Islet of Langerhans (tissue), 1 donor: ENCODE measurements around the gene VAV3.
"Not testable (repeated sequence)": the region's sequence is repeated elsewhere in the genome, so short reads cannot be mapped to it uniquely, and the experiment has no call there.

Experiments used
- FAIRE-seq: peaks from one replicate; lab custom pipeline; 2011; peaks lifted over from hg19 to GRCh38; lab: Jason Lieb, UNC

VAV3 gene, protein sequence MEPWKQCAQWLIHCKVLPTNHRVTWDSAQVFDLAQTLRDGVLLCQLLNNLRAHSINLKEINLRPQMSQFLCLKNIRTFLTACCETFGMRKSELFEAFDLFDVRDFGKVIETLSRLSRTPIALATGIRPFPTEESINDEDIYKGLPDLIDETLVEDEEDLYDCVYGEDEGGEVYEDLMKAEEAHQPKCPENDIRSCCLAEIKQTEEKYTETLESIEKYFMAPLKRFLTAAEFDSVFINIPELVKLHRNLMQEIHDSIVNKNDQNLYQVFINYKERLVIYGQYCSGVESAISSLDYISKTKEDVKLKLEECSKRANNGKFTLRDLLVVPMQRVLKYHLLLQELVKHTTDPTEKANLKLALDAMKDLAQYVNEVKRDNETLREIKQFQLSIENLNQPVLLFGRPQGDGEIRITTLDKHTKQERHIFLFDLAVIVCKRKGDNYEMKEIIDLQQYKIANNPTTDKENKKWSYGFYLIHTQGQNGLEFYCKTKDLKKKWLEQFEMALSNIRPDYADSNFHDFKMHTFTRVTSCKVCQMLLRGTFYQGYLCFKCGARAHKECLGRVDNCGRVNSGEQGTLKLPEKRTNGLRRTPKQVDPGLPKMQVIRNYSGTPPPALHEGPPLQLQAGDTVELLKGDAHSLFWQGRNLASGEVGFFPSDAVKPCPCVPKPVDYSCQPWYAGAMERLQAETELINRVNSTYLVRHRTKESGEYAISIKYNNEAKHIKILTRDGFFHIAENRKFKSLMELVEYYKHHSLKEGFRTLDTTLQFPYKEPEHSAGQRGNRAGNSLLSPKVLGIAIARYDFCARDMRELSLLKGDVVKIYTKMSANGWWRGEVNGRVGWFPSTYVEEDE

DNA sequence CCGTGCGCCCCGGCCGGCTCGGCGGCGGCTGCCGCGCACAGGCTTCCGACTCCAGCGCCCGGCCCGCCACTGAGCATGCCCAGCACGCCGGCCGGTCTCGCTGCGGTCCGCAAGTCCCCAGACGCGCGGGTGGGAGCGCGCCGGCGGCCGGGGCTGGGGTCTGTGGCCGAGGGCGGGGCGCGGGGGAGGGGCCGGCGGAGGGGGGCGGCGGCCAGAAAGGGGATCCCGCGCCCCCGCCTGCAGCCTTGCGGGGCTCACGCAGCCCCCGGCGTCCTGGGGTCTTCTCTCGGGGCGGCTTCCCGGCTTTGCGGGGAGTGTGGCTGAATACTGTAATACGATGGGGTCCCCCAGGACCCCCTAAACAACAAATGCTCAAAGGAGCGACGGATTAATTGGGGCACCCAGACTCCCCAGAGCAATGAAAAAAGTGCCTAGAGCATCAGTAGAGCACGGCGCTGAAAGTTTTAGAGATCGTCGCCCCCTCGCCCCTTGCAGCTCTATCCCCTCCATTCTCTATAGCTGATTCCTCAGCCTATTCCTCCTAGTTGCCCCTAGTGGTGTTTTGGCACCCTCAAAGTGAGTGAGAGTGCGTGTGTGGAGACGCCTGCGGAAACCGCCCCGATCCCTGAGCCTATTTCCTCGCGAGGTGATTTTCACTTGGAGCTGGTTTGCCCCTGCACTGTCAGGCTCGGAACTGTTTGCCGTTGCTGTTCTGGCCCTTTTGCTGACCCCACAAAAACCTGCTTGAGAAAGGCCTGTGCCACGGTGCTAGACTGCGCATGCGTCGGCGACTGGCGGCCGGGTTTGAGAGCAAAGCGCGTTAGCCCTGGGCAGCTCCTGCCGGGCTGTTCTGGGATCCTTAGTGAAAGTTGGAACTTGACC, at the start of gene VAV3:
Gene VAV3 (minus strand): TSS at position 71 of the 882 bp plus-strand sequence. CDS start 311 bp downstream, outside the sequence.
- no peak for FAIRE-seq

DNA sequence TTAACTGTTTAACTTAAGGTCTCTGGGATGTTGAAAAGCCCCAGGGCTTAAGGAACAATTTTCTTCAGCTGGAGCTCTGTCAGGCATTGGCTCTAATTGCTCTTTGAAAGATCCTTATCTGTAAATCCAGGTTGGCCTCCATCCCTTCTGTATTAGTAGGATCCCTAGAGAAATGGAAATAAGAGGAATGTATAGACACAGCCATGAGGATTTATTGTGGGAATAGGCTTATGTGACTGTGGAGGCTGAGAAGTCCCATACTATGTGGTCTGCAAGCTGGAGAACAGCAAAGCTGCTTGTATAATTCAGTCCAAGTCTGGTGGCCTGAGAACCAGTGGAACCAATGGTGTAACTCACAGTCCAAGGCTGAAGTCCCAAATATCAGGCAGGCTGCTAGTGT, 47.6 kb upstream of the VAV3 start:
- no peak for FAIRE-seq

DNA sequence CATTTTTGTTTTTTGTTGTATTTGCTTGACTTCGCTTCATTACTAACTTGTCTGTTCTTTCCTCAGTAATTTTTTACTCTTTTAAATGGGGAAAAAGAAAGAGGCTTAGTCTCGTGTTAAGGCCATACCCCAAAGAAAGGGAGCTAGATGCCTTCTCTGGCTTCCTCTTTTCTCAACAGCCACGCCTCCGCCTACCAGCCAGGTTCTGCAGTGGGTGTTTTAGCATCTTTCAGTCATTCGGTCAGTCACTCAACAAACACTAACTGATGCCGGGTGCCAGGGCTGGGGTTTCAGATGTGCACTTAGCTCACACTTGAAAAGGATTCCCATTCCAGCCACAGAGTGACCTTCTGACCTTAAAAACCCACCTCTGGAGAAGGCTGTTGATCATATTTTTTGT, 46.3 kb upstream of the VAV3 start:
- no peak for FAIRE-seq

DNA sequence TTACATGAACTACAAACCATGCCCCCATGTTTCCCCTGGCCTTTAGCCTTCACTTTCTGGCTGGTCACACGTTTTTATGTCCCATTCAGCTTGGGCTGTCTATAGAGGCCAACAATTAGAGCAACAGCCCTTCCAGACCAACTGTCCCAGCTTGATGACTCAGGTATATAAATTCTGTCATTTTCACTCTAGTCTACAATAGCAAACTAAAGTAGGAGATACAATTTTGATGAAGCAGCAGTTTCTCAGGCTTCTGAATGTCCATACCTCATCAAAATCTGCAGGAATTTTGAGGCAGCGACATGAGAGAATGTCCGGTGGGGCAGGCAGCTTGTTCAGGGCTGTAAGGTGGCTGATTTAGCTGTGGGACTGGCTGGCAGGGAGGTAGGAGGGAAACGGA, 45.6 kb upstream of the VAV3 start:
- no peak for FAIRE-seq

DNA sequence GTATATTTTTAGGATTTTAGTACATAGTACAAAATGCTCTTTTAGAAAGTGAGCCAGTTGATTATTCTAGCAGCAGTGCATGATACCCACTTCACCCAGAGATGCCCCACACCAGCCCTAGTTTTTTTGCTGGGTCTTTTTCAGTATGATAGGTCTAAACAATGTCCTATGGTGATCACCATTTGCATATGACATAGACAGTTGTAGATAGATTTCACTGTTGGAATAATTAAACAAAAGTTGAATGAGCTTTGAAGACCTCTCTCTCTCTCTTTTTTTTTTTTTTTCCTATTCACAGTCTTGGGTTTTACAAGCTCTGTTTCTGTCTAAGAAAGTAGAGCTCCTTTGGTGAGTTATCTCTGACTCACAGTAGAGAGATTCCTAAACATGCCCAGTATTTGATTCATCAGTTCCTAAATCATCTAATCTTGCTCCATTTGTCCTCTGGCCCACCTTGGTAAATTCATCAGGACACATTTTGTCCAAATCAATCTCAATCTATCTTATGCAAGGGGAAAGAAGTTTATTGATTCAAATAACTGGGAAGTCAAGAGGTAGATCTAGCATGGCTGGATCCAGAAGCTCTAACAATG, 44.7 kb upstream of the VAV3 start:
- no peak for FAIRE-seq

DNA sequence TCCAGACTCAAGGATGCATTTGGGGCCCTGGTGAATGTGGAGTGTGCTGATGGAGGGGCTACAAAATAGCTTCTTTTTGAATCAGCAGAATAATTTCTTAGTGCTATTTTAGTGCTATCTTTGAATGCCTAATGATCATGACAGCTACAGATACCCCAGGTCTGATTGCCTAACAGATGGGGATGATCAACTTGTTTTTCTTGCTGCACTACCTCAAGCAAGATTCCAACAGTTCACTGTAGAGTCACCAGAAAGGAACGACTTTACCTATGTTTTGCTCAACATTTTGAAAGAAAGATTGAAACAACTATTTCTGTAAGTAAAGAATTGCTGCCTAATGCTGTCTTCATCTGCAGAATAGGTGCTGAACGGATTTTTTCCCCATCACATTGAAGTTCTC, 42.6 kb upstream of the VAV3 start:
- FAIRE-seq: no peak

DNA sequence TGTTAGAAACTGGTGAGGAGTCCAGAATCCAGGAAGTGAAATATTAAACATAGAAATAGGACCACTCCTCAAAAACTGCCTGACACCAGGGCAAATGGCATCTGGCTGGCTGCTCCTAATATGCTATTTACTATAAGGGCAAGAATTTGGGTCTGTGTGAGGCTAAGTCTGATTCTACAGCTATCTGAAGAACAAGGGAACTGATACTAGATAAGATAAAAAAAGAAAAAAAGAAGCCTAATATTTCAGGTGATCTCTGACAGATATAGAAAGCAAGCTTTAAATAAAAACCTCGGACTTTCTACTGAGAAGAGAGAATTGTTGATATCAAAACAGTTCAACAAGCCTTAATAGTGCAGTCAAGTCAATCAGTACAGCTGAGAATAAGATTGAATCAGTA, 42.1 kb upstream of the VAV3 start:
- FAIRE-seq: no peak

DNA sequence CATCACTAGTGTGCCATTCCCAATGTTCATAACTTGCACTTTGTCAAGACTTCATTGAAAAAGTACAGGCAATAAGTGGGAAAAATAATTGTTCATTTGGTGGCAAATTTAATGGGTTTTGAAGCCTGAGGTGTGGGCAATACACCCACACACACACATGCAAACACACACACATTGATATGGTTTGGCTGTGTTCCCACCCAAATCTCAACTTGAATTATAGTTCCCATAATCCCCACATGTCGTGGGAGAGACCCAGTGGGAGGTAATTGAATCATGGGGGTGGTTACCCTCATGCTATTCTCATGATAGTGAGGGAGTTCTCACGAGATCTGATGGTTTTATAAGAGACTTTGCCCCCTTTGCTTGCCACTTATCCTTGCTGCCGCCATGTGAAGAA, 39.9 kb upstream of the VAV3 start:
- not testable (repeated sequence) for FAIRE-seq

DNA sequence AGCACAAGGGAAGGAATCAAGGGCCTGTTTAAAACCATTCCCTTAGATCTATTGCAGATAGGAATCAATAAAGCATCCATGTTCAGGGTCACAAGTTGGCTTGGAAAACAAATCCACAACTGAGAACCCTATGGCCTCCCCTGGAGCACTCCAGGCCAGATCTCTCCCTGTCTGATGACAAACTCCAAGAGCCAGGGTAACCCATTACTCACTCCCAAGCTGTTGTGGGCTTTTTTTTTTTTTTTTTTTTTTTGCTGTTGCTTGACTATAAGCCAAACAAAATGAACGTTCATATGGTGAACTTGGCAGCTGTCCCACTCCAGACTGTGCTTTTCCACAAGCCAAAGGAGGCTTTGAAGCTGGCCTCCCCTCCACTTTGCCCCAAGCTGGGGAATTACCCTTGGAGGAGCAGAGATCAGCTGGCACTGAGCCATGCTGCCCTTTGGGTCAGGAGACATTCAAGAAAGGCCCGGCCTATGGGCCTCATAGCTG, 35.7 kb upstream of the VAV3 start:
- FAIRE-seq: no peak

DNA sequence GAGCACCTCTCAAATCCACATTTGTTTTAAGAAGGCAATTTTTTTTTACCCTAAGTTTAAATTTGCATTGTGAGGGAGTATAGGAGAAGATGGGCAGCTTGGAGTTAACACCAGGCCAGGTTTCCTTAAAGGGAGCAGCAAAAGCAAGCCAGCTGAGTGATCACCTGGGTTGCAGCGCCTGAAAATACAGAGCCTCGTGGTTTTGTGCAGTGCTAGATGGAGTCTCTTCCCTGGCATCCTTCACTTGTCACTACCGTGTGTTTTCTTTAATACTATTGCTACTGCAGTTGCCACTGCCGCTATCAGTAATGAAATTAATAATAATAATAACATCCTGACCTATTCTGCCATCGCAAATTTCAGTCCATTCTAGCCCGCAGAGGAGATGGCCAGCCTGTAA, 35.2 kb upstream of the VAV3 start:
- FAIRE-seq: no peak

DNA sequence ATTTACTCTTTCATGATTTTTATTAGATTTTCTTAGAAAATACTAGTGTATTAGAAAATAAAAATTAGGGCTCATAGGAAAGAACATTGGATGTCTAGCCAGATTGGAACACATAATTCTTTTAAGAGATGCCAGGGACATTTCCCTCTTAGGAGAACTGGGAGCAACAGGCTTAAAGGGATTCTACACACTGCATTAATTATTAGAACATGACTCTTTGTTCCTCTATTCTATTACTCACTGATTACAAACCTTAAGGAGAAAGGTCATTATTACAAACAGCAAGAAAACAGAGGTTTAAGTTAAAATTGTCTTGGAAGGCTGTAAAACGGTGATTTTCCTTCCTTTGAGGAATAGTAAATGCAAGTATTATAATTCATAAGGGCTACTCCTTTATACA, 32.9 kb upstream of the VAV3 start:
- no peak for FAIRE-seq

DNA sequence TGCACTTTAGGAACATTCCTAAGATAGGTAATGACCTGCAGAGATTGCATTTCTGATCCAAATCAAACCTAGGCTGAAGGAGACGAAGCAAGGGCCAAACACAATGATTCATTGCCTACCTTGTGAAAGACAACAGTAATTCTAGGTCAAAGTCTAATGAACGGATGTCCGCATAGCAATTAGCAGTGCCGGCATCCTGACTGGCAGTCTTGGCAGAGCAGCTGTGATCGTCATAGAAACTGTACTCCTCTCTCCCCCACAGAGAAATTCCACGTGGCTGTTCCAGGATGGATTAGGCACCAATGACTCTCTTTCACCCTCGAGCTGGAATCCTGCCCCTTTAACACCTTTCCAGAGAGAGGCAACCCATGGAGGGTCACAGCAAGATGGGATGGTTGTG, 28.9 kb upstream of the VAV3 start:
- FAIRE-seq: no peak

DNA sequence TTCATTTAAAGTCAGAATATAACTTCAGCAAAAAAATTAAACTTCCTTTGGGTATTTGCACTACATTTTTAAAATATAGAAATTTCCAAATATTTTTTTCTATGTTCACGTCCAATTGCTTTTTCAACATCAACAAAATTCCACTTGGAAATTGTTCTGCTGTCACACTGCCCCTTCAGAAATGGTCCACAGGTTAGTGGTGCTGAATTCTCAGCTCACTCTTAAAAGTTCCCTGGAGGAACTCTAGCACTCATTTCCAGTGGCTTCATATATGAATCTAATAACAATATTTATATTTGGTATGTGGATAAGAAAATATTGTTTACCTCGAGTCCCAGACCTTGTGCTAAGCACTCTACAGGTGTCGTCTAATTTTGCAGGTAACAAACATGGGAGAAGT, 27.4 kb upstream of the VAV3 start:
- no peak for FAIRE-seq

DNA sequence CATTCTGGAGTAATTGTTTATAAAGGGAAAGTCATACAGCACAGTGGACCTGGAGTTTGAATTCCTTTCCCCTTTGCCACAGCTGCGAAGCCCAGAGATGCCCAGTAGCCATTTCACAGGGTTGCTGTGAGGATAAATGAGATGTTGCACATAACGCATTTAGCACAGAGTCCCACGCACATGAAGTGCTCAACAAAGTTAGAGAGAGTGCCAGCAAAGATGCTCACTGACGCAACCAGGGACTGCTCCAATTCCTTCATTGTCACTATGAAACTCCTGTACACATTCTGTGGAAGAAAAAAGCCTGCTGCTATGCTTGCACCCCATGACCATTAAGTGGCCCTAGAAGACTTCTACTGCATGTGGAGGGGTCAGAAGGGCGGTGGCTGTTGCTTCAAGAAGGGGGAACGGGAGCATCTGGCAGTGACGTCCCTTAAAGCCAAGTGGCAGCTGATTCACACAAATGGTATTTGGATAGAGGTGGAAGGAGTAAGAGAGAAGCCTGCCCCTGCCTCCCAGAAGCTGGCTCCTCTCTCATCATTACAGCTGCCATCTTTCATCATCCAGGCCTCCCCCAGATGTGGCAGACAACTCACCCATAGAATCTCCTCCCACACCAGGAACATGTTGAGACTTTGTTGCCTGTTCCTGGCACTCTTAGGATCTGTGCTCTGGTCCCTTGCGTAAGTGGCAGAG, 26.5 kb upstream of the VAV3 start:
- no peak for FAIRE-seq

DNA sequence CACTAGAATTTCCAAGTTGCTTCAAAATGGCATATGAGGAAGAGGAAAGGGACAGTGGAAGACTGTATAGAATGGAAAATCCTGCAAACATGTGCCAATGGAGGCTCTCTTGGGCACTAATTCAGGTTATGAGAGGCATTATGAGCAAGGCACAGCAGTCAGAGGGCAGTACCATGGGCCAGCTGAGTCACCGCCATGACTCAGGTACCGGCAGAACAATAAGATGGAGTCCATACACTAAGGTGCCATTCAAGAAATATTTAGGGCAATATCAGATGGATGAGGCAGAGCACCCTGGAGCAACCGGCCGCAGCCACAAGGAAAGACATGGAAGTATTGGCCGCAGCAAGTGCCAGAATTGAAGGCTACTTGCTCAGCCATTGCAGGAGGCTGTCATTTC, 25.6 kb upstream of the VAV3 start:
- FAIRE-seq: no peak

DNA sequence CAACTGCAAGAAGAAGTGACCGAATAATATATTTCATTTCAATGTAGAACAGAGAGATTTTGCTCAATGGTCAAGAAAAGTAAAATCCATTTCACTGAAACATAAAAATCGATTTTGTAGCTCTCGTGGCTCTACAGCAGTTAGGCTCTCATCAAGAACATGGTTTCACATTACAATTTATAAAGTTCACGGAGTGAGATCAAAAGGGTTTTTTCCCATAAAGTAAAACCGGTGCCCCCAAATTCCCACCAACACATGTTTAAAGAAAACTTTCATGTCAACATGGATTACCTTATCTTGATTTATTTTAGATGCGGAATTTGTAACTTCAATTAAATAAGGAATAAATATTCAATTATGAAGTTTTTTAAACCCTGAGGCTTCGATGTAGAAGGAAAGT, 16.3 kb upstream of the VAV3 start:
- no peak for FAIRE-seq

DNA sequence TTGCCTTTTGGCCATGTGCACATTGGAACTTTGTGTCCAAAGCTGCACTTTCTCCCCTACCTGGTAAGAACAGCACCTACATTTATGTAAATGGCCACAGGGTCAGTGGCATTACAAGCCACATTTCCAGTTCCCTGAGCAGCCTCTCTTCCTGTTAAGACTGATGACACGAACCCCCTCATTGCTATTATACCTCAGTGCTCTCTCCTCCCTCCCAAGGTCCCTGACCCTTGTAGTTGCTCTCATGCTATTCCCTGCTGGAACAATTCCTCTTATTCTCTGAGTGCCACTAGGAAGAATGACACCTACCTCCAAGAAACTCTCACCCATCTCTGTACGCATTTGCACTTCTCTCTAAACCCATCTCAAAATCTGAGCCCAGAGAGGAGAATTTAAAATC, 14.9 kb upstream of the VAV3 start:
- FAIRE-seq: no peak

DNA sequence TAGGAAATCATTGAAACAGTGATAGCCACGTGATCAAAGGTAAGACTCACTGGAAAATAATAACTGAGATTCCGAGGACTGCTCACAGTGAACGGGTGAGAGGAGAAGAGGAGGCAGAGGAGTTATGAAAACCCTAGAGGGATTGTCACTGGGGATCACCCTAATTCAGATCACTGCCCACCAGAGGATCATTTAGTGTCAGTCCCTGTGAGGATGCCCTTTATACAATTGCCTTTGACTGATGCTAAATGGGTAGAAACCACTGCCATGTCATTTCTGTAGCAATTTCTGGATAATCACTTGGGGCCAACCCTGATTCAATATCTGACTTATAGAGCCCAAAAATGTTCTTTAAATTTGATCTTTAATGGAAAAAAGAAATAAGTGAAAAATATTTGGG, 14.1 kb upstream of the VAV3 start:
- no peak for FAIRE-seq

DNA sequence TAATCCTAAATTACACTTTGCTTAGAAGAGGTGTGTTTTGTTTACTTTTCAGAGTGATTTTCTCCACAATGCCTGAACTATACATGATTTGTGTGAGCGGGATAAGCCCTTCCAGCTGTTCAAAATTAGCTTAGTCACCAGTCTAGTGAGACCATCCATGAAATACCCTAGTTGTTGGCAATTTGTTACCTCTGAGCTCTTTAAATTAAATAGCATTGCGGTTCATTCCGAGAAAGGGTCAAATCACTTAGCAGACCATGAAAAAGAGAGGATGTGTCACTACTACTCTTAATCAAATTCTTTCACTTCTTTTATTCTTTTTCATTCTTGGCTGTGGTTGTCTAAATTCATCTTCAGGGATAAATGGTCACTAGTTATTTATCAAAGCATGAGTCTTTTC, 11.9 kb upstream of the VAV3 start:
- no peak for FAIRE-seq

DNA sequence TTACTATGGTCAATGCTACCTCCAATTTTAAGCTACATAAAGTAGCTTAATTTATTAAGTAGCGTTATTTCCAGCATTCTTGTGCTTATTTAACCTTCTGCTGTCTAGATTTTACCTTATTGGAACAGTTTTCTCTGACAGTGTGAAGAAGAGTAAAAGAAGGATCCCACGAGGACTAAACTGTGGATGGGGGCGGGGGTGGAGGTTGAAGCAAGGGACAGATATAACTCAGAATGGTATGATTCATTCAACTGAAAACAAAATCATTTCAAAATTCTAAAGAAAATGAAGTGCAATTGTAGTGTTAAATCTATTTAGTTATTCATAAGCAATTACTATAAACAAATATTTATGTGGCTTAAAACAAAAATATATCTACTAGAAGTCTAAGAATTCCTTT, 11.5 kb upstream of the VAV3 start:
- no peak for FAIRE-seq

DNA sequence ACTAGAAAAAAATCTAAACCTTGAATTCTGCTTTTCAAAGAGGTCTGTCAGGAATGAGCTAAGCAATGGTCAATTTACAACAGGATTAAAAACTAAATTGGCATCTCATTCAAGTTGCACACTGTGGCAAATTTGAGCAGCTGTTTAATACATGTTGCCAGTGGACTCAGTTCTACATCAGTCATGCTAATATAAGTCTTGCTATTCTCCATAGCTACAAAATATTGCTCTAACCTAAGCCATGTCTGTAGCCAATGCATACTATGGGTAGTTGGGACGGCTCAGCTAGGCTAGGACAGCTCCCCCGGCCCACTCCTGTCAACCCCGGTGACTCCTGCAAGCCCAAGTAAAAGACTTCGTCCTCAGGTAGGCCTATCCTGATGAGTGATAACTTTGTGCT, 10.9 kb upstream of the VAV3 start:
- FAIRE-seq: no peak

DNA sequence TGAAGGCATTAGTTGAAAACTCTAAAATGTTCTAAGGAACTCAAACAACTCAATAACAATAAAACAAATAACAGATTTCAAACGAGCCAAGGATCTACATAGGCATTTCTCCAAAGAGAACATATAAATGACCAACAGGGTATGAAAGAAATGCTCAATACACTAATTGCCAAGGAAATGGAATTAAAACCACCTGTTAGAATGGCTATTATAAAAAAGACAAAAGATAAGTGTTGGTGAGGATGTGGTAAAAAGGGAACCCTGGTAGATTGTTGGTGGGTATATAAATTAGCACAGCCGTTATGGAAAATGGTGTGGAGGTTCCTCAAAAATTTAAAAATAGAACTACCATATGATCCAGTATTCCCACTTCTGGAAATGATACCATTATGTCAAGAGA, 9.1 kb upstream of the VAV3 start:
- no peak for FAIRE-seq
